Inflammatory macrophage treated with lipopolysaccharide for 4 hours (primary cell): ENCODE results near the gene DTYMK.

ENCODE experiments used
- DNase-seq: peaks from one replicate; pipeline ENCODE4 v3.0.0-alpha.2; 2020

The DTYMK gene

DNA sequence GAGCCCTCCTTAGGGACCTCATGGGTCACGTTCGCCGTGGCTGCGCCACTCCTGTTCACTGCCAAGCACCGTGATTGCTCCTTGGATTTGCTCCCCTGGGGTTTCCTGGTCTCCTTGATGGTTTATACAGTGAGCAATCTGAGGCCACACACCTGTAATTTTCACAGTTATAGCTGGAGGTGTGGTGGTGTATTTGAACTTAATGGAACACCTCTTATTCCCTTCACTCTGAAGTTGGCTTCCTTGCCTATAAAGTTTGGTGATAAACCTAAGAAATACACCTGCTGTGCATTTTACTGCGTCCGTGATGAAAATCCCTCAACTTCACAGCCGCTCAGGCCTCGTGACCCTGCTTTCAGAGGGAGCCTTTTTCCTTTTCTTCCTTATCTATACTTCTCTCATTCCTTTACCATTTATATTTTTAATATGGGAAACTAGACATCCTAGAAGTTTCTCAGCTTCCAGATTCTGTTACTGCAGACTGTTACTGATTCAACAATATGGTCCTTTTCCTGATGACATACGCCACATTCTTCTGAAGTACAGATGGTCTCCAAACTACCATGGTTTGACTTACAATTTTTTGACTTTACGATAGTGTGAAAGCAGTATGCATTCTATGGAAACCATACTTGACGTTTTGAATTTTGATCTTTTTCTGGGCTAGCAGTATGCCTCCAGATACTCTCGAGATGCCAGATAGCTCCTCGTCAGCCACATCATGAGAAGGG lies 40.5 kb downstream of the DTYMK start:
- DNase-seq: no peak

DNA sequence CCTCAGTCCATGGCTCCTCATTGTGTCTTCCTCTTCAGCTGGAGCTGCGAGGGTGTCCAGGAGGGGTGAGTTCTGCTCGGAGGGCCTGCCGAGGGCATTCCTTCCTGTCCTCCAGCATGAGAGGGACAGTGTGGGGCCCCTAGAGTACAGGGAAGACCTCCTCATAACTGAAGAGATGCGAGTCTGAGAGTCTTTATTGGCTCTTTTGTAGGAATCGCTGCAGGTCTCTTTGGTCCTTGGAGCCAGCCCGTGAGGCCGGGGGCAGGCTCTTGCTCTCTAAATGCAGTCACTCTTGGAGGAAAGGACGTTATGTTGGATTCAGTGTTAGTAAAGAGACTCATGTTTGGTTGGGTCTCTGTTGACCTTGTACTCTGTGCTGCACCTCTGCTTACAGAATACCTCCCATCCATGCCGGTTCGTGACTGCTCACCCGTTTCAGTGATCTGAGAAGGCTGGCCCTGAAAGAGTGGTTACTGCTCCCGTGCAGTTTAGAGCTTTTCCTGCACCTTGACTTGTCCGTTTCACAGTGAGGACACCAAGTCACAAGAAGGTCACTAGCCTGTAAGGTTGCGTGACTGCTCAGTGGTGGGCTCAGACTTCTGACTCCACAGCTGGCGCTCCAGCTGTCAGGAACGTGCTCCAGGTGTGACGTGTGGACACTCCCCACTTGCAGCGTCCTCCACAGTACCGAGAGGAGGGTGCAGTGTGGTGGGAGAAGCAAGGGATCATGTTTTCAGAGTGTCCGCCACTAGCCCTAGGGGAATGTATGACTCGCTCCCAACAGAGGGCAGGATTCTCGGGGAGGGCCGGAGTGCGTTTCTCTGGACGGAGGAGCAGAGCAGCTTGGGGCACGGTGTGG lies 41.3 kb downstream of the DTYMK start:
- no peak for DNase-seq

DNA sequence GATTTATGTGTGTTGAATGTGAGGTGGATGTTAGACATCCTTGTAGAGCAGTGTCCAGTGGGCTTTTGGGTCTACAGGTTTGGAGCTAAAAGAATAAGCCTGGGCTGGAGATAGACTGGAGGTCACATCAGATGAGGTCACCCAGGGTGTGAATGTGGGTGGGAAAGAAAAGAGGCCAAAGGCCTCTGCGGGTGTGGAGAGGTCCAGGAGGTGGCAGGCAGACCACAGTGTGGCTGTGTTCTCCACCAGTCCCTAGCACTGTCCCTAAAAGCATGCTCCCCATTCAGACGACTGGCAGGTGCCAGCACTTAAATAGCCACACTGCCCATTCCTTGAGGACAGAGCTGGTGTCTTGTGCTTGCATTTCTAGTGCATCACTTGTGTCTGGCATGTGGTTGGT lies 45.0 kb downstream of the DTYMK start:
- peak; percentile 46 for DNase-seq

DNA sequence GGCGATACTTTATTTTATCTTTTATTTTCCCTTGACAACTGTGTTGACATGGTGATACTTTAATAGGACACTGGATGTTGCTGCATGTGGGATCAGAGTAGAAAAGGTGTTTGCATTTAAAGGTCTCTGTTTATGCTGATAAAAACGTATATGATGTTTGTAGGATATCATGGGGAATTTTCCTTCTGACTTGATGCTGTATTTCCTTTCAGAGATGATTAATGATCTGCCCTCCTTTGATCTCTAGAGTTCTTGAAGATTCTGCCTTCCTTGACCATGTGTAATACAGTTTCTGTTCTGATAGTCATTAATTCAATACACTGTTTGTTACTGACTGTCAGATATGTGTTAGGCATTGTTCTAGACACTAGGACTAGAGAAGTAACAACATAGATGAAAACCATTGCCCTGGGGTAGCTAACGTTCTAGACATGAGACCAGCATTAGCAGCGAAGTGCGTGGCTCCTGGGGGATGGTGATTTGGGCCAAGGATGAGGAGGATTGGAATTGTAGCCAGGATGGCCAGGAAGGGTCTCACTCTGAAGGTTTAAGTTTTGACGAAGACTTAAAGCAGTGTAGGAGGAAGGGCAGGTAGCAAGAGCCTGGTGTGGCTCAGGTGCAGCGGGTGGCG lies 46.3 kb downstream of the DTYMK start:
- no peak for DNase-seq

DNA sequence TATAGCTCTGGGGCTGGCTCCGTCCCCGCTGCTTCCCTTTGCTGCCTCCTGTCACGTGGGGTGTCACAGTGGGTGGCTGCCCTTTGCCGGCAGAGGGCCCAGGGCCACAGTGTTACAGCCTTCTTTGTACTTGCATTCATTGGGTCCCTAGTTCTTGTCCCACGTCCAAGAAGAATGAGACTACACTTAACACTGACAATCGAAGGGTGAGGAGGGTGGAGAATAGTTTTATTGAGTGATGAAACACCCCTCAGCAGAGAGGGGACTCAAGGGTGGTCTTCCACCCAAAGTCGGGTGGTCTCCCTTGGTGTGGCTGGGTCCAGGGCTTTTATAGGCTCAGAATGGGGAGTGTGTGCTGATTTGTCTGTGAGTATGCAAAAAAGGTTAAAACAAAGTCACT lies 47.2 kb downstream of the DTYMK start:
- no peak for DNase-seq

DNA sequence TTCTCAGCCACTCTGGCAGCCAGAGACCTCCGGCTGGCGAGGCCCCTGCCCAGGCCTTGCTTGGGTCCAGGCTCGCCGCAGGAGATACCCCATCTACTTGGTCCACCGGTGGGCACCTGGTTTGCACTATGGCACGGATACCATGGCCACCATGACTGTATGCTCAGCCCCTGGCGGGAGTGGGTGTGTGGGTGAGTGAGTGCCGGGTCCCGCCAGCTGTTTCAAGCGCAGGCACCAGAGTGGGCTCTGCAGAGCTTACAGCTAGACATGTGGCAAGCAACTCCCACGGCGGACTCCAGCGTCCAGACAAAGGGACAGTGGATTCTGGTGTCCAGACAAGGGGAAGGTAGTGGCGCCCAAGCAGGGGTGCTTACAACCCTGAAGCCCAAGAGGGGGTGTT lies 47.7 kb downstream of the DTYMK start:
- no peak for DNase-seq

DNA sequence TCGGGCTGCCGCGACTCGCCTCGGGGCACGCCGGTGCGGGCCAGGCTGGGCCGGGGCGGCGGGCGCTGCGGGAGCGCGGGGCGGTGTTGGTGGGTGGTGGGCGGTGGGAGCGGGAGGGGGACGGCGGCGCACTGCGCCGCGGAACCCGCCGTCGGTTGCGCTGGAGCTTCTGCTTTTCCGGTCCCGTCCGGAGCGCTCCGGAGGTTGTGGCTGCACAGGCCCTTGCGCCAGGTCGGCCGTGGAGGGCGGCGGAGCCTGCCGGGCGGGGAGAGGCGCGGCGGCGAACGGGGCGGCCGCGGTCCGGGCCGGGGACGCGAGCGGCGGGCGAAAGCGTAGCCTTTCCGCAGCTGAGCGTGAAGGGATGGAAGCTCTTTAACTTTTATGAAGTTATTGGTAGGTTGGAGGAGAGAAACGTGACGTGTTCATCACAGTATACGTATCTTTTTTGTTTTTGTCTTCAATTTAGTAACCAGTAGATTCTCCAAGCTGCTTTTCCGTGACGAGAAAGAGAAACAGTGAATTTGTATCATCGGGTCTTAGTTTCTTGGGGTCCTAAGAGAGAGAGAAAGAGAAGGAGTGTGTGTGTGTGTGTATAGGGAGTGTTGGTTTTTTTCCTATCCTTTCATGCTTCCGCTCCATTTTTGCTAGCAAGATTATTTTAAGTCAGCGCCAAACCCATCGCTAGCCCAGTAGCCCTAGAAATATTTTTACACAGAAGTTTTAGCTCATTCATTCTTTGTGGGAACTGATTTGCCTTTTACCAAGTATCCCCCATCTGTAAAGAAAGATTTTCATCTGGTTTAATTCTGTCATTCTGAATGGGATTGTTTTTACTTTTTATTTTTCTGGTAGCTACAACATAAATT lies 48.6 kb downstream of the DTYMK start:
- DNase-seq: peak; percentile 58

DNA sequence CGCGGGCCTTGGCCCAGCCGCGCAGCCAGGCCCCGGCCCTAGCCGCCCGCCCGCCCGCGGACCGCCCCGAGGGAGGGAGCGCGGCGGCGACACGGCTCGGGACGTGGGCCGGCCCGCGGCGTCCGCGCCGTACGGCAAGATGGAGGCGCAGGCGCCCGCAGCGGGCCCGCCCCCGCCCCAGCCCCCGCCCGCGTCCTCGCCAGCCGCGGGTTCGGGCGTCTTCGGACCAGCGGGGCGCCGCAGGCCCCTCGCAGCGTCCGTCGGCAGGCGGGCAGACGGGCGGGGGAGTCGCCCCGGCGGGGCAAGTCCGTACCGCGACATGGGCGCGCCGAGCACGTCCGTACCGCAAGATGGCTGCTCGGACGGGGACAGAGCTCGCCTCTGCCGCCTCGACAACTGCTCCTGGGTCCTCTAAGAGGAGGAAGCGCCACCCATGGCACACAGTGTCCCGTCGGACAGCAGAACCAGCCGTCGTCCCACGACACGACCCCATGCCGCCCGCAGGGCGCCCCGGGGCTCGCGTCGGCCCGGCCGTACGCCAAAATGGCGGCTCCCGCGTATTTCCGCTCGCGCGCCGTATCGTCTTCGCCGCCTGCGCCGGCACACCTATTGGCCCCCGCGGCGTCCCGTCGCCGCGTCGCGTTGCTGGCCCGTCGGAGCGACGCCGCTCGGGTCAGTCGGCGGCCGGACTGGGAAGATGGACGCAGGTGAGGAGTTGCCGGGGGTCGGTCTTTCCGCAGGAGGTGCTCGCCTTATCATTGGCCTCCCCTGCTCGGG lies 49.4 kb downstream of the DTYMK start, which contains the start of the genes ATG4B and THAP4:
TSS of gene ATG4B (plus strand) at position 676 of the 777 bp plus-strand sequence. CDS start at position 698, 22 bp downstream.
TSS of gene THAP4 (minus strand) at position 141 of the 777 bp plus-strand sequence. CDS start 141 bp downstream, outside the sequence.
- DNase-seq: peak; percentile 90

DNA sequence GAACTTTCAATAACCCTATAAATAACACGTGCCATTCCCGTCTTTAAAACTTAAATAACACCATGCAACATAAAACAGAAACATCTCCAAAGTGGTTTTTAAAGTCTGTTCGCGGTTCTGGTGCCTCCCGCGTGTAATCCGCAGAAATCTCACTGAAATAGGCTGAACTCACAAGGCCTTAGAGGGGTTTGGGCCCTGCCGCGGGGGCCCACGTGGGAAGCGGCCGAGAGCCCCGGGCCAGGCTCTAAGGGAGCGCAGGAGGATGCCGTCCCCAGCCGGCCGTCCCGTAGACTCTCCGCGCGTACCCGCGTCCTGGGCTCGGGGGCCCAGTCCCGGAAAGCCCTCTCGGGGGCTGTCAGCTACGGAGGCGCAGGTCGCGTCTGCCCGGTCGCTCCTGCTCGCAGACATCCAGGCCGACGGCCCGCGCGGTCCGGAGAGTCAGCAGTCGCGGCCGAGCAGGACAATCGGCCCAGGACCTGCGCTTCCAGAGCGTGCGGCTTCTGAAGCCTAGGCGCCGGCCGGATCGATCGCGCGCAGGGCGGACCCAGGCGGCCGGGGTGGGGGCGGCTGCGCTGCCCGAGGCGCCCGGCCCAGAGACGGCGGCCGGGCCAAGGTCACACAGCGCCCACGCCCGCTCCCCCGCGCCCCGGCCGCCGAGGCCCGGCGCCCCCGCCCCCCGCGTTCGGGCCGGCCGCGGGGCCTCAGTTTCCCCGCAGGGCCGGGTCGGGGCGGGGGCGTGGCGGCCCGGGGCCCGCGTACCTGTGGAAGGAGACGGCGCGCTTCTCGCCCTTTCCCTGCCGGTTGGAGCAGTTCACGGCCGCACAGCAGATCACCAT lies 50.2 kb downstream of the DTYMK start:
- DNase-seq: peak; percentile 24

DNA sequence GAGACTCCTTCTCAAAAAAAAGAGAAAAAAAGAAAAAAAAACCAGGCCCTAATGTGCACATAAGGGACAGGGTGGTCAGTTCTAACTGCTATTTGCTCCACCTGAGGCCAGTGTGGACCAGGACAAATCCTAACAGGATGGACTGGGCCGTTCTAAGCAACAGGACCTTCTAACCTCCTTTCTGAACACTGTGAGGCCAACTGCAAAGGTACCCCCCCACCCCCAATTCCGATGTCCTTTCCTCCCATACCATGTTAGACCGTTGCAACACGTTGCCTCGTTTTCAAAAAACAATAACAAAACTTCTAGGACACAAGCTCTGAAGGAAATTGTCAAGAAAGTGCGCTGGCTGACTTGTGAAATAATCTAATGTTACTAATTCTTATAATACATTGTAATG lies 50.9 kb downstream of the DTYMK start:
- no peak for DNase-seq

DNA sequence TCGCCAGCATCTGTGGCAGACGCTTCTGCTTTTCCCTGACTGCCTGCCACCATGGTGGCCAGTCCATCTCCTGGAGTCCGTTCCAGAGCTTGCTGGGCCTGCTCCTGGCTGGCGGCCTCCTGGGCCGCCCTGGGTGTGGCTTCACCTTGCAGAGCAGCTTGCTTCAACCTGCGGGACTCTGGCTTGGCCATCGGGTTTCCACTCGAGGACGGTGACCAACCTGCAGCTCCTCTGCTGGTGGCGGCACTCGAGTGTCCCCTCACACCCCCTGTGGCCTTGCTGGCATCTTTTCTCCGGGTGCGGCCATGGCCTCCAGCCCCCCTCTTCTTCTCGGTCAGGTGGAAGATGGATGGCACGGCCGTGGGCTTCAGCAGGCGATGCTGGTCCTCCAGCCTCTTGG lies 53.1 kb downstream of the DTYMK start:
- no peak for DNase-seq

DNA sequence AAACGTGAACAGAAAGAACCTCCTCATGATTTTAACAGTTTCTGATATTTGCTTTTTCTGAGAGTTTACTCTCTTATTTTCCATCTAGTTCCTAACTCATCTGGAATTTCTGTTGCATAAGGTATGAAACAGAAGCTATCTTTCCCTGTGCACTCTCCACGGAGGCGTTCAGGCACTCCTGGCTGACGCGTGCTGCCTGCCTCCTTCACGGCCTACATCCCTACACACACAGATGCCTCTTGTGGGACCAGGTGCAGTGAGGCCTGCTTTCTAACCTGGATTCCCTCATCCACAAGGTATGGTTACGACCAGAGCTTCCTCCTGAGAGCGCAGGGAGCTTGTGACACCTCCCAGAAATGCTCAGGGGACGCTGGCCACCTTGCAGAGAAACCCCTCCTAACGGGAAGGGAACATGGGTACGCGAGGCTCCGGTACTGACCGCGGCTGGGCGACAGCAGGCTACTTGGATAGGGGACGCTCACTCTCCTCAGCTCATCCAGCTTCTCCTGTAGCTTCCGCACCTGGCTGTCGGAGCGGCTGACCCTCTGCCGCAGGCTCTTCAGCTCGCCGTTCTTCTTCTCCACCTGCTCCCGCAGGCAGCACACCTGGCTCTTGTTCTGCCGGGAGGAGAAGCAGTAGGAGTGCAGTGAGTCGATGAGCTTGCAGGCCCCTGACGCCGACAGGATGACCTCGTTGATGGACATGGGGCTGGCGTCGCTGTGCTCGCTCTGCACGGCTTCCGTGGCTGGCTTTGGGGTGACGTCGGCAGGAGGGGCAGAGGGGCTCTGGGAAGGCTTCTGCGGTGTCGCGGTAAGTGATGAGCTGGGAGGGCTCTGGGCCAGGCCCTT lies 53.9 kb downstream of the DTYMK start:
- DNase-seq: no peak

DNA sequence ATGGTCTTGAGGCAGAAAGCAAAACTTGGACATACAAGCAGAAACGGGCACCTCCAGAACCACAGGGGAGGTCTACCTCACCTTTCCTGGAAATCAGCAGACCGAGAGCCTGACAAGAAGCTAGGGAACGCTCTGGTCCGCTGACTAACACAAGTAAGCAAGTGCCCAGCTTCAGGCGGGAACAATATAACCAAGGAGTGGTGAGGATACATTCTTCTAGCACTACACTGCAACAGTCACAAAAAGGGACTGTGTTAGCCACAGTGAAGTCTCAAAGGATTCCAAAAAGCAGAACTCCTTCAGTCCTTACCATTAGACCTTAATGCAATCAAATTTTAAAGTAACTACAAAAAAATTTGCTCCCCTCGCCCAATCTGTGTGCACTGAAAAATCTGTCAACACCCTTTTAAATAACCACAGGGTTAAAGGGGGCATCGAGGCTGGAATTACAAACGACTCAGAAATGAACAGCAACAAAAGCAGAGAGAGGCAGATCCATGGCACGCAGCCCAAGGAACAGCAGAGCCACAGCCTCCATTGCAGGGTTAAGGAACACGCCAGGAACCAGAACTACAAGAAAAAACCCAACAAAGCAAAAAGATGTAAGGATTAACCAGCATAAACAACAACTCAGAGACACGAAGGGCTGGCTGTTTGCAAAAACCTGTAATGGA lies 56.7 kb downstream of the DTYMK start:
- no peak for DNase-seq

DNA sequence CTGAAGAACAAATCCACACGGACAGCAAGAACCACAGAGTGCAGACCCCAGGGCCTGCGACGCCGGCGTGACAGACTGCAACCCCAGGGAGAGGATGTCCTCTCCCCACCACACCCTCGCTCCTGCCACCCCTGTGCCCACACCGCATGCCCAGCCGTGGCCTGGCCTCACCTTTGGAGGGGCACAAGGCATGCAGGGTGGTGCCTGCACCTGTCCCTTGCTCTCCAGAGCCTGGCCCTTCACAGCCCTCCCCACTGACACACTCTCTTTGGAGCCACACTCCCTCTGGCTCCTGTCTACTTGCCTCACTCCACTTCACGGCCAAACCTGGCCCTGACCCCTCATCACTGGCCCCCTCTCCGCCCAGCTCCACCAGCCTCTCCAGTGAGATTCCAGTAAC lies 58.9 kb downstream of the DTYMK start:
- no peak for DNase-seq
